Fibroblast of pulmonary artery (primary cell): ENCODE measurements around the gene CHTOP.

ENCODE experiments used
- DNase-seq: peaks from one replicate; pipeline ENCODE4 v3.0.0-alpha.2; 2010; ENCODE audit warnings: low read depth
- H3K4me3 ChIP-seq: replicated peaks from 2 replicates; pipeline ENCODE4 v1.5.1; 2011; ENCODE audit warnings: low read depth, mild to moderate bottlenecking, control low read depth, low read length, moderate library complexity
- CTCF ChIP-seq: IDR thresholded peaks from 2 replicates; pipeline ENCODE4 v1.5.1; 2011; ENCODE audit warnings: mild to moderate bottlenecking, control low read depth, low read length, inconsistent platforms; ENCODE audit errors: missing control alignments

CHTOP gene

GRCh38 chr1:153678519-153679336 is 44.9 kb downstream of the CHTOP start, which contains the start of gene NPR1:
NPR1 (plus strand) TSS chr1:153678688; CDS start chr1:153679109, 421 bp downstream.
- peak within 1 kb of the TSS; percentile 67 for H3K4me3 ChIP-seq
- peak; percentile 77 for DNase-seq
- TF ChIP-seq CTCF, result no peak

- peak; percentile 3 for TF ChIP-seq CTCF
- DNase-seq, result peak; percentile 22
- H3K4me3 ChIP-seq, result peak overlapping the region; percentile 67
Measured at GRCh38 chr1:153679337-153680119, 45.7 kb downstream of the CHTOP start.

GRCh38 chr1:153680120-153680403 is 46.2 kb downstream of the CHTOP start:
- TF ChIP-seq CTCF, result no peak
- H3K4me3 ChIP-seq, result peak overlapping the region; percentile 67
- peak; percentile 6 for DNase-seq

- TF ChIP-seq CTCF, result no peak
- H3K4me3 ChIP-seq, result no peak overlapping the region
- no peak for DNase-seq
Measured at GRCh38 chr1:153682730-153683129, 48.9 kb downstream of the CHTOP start.

- TF ChIP-seq CTCF, result no peak
- DNase-seq, result peak; percentile 57
- H3K4me3 ChIP-seq, result no peak overlapping the region
Measured at GRCh38 chr1:153683854-153684253, 50.0 kb downstream of the CHTOP start.

GRCh38 chr1:153684892-153685291 is 51.0 kb downstream of the CHTOP start:
- TF ChIP-seq CTCF, result no peak
- no peak for DNase-seq
- H3K4me3 ChIP-seq, result no peak overlapping the region
